NCI-H2227 (cell line): ENCODE results near the gene ADCY2.
A peak's percentile ranks its signal among the peaks of the same experiment; 100 is the strongest.

ENCODE experiments used
- DNase-seq: peaks from one replicate; lab custom pipeline; 2025; ENCODE audit not compliant: unreplicated experiment; lab: John Stamatoyannopoulos, UW

Gene ADCY2

GRCh38 chr5:7659420-7659819 is 263.5 kb downstream of the ADCY2 start:
- DNase-seq = no peak

GRCh38 chr5:7662289-7662688 is 266.4 kb downstream of the ADCY2 start:
- DNase-seq = no peak

GRCh38 chr5:7663808-7664207 is 267.9 kb downstream of the ADCY2 start:
- DNase-seq = no peak

GRCh38 chr5:7664208-7664607 is 268.3 kb downstream of the ADCY2 start:
- no peak for DNase-seq

- no peak for DNase-seq
These were observed 271.4 kb downstream of the ADCY2 start for GRCh38 chr5:7667216-7667767.

GRCh38 chr5:7668161-7668560 is 272.2 kb downstream of the ADCY2 start:
- no peak for DNase-seq

- no peak for DNase-seq
These were observed 272.7 kb downstream of the ADCY2 start for GRCh38 chr5:7668627-7669026.

GRCh38 chr5:7671381-7671993 is 275.5 kb downstream of the ADCY2 start:
- DNase-seq = peak; percentile 34

- no peak for DNase-seq
These were observed 277.7 kb downstream of the ADCY2 start for GRCh38 chr5:7673658-7674057.

- no peak for DNase-seq
These were observed 280.5 kb downstream of the ADCY2 start for GRCh38 chr5:7676455-7676854.

GRCh38 chr5:7678030-7678429 is 282.1 kb downstream of the ADCY2 start:
- DNase-seq = no peak

- DNase-seq = no peak
These were observed 283.7 kb downstream of the ADCY2 start for GRCh38 chr5:7679663-7680062.

- DNase-seq = no peak
These were observed 284.3 kb downstream of the ADCY2 start for GRCh38 chr5:7680260-7680659.

- no peak for DNase-seq
These were observed 286.4 kb downstream of the ADCY2 start for GRCh38 chr5:7682379-7682778.

GRCh38 chr5:7683753-7684152 is 287.8 kb downstream of the ADCY2 start:
- DNase-seq = no peak

GRCh38 chr5:7684826-7685225 is 288.9 kb downstream of the ADCY2 start:
- DNase-seq = no peak

- DNase-seq = no peak
These were observed 290.9 kb downstream of the ADCY2 start for GRCh38 chr5:7686794-7687193.

- no peak for DNase-seq
These were observed 294.6 kb downstream of the ADCY2 start for GRCh38 chr5:7690557-7690956.

GRCh38 chr5:7705261-7705660 is 309.3 kb downstream of the ADCY2 start:
- no peak for DNase-seq

GRCh38 chr5:7705736-7706135 is 309.8 kb downstream of the ADCY2 start:
- DNase-seq = no peak

GRCh38 chr5:7706256-7706655 is 310.3 kb downstream of the ADCY2 start:
- no peak for DNase-seq

- DNase-seq = no peak
These were observed 318.2 kb downstream of the ADCY2 start for GRCh38 chr5:7714119-7714518.

- no peak for DNase-seq
These were observed 318.8 kb downstream of the ADCY2 start for GRCh38 chr5:7714697-7715096.
